Measurements from ENCODE around the gene ADGRA3. TPM values are rescaled to one million over a fixed set of nuclear protein-coding genes. Genes with fewer than 3 reads are reported as not detected.
"Not testable (repeated sequence)": the region's sequence is repeated elsewhere in the genome, so short reads cannot be mapped to it uniquely, and the experiment has no call there.

The ADGRA3 gene
- total RNA-seq, 1 donor from 2014 or later = 12.9 TPM

GRCh38 chr4:22478426-22478825 is 37.4 kb downstream of the ADGRA3 start:
- no peak for DNase-seq (ENCODE audit: low read depth in 2 of 2)

GRCh38 chr4:22477813-22478182 is 38.1 kb downstream of the ADGRA3 start:
- DNase-seq (ENCODE audit: low read depth in 2 of 2) = no peak

GRCh38 chr4:22477136-22477812 is 38.6 kb downstream of the ADGRA3 start:
- no peak for DNase-seq (ENCODE audit: low read depth in 2 of 2)

GRCh38 chr4:22476011-22476410 is 39.9 kb downstream of the ADGRA3 start:
- DNase-seq (ENCODE audit: low read depth in 2 of 2) = no peak

- not testable (repeated sequence) for DNase-seq (ENCODE audit: low read depth in 2 of 2)
Measured at GRCh38 chr4:22475311-22475646, 40.6 kb downstream of the ADGRA3 start.

GRCh38 chr4:22474636-22475310 is 41.1 kb downstream of the ADGRA3 start:
- DNase-seq (ENCODE audit: low read depth in 2 of 2) = peak; percentile 24 to 46

- DNase-seq (ENCODE audit: low read depth in 2 of 2) = peak in 1 of 2 donors; percentile 42
Measured at GRCh38 chr4:22473268-22473667, 42.6 kb downstream of the ADGRA3 start.

GRCh38 chr4:22471999-22472461 is 43.8 kb downstream of the ADGRA3 start:
- DNase-seq (ENCODE audit: low read depth in 2 of 2) = peak; percentile 6 to 16

- no peak for DNase-seq (ENCODE audit: low read depth in 2 of 2)
Measured at GRCh38 chr4:22471419-22471818, 44.4 kb downstream of the ADGRA3 start.

- DNase-seq (ENCODE audit: low read depth in 2 of 2) = no peak
Measured at GRCh38 chr4:22466581-22466980, 49.3 kb downstream of the ADGRA3 start.

- DNase-seq (ENCODE audit: low read depth in 2 of 2) = no peak
Measured at GRCh38 chr4:22465996-22466395, 49.9 kb downstream of the ADGRA3 start.

GRCh38 chr4:22465349-22465748 is 50.5 kb downstream of the ADGRA3 start:
- no peak for DNase-seq (ENCODE audit: low read depth in 2 of 2)

GRCh38 chr4:22463179-22463578 is 52.7 kb downstream of the ADGRA3 start:
- DNase-seq (ENCODE audit: low read depth in 2 of 2) = no peak

GRCh38 chr4:22462688-22463087 is 53.2 kb downstream of the ADGRA3 start:
- no peak for DNase-seq (ENCODE audit: low read depth in 2 of 2)

GRCh38 chr4:22460266-22460665 is 55.6 kb downstream of the ADGRA3 start:
- no peak for DNase-seq (ENCODE audit: low read depth in 2 of 2)

- no peak for DNase-seq (ENCODE audit: low read depth in 2 of 2)
Measured at GRCh38 chr4:22458098-22458497, 57.8 kb downstream of the ADGRA3 start.

- no peak for DNase-seq (ENCODE audit: low read depth in 2 of 2)
Measured at GRCh38 chr4:22457348-22457747, 58.5 kb downstream of the ADGRA3 start.

- DNase-seq (ENCODE audit: low read depth in 2 of 2) = no peak
Measured at GRCh38 chr4:22456291-22456690, 59.6 kb downstream of the ADGRA3 start.

GRCh38 chr4:22454955-22455354 is 60.9 kb downstream of the ADGRA3 start:
- no peak for DNase-seq (ENCODE audit: low read depth in 2 of 2)

GRCh38 chr4:22454216-22454838 is 61.5 kb downstream of the ADGRA3 start:
- DNase-seq (ENCODE audit: low read depth in 2 of 2) = no peak

- DNase-seq (ENCODE audit: low read depth in 2 of 2) = no peak
Measured at GRCh38 chr4:22444813-22445212, 71.1 kb downstream of the ADGRA3 start.

- DNase-seq (ENCODE audit: low read depth in 2 of 2) = no peak
Measured at GRCh38 chr4:22442956-22443355, 72.9 kb downstream of the ADGRA3 start.

GRCh38 chr4:22440999-22441398 is 74.9 kb downstream of the ADGRA3 start:
- no peak for DNase-seq (ENCODE audit: low read depth in 2 of 2)

All from lung microvascular endothelial cell (primary cell).